HG02588 (cell line): Measurements from ENCODE around the gene CD46.

Experiments
- ATAC-seq: cut with Tn5 transposase; IDR thresholded peaks from one replicate; pipeline ENCODE4 v1.9.1; 2021; ENCODE audit warnings: mild to moderate bottlenecking, moderate library complexity; ENCODE audit not compliant: unreplicated experiment

Gene CD46

DNA sequence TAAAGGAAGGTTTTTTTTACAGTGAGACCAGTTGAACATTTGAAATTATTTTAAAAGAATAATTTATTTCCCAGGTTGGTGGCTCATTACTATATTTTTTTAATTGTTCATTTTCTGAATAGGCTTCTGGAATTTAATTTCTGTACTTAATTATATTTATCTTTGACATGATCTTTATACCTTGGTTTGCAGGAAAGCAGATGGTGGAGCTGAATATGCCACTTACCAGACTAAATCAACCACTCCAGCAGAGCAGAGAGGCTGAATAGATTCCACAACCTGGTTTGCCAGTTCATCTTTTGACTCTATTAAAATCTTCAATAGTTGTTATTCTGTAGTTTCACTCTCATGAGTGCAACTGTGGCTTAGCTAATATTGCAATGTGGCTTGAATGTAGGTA, 41.5 kb downstream of the CD46 start:
- no peak for ATAC-seq

DNA sequence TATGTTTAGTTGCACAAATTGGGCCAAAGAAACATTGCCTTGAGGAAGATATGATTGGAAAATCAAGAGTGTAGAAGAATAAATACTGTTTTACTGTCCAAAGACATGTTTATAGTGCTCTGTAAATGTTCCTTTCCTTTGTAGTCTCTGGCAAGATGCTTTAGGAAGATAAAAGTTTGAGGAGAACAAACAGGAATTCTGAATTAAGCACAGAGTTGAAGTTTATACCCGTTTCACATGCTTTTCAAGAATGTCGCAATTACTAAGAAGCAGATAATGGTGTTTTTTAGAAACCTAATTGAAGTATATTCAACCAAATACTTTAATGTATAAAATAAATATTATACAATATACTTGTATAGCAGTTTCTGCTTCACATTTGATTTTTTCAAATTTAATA, 43.0 kb downstream of the CD46 start:
- no peak for ATAC-seq

DNA sequence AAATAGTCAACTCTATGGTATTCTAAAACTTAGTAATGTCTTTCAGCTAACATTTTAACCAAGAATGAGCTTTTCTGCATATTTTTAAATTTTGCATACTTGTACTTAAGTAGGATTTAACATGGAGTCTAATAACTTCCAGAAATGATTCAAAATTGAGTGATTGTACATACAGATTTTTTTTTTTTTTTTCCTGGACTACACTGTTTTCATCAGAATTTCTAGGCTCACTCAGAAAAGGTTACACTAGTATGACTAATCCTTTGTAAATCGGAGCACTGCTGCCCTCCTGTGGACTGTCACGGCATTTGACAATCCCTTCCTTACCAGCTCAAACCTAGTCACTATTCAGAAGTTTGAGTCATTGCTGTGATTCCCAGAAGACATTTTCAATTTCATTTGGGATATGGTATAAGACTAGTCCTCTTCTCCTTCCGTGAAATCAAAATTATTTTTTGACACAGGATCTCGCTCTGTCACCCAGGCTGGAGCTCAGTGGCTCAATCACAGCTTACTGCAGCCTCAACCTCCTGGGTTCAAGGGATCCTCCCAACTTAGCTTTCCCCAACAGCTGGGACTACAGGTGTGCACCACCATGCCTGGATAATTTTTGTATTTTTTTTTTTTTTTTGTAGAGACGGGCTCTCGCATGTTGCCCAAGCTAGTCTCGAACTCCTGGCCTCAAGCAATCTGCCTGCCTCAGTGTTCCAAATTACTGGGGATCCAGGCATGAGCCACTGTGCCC, 45.5 kb downstream of the CD46 start:
- ATAC-seq = peak; percentile 75

- ATAC-seq = no peak
Observed at GRCh38 chr1:207798847-207799246, 47.0 kb downstream of the CD46 start.

DNA sequence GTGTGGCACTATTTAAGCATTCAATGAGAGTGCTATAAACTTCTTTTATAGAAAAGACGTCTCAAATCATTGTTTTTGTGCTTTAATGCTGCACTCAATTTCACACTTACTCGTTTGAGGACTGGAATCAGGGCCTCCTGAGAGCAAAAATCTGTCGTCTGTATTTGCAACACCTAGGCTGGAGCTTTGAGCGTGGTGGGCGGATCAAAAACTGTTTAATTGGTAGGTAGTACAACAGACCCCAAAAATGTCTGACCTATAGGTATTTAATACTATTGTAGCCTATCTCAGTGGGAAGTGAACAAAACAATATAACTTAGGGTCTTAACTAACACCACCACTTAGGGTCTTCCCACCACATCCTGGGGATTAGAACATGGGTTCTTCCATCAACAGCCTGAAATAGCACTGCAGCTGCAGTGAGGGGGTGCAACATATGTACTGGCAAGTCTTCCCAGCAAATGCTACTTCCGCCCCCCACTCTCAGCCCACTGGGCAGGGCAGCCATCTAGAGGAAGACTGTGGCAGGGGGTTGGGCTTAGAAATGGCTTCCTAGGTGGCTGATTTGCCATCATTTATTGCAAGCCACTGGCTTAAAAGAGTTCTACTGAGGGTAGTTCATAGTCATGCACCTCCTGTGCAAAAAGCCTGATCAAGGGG, 48.3 kb downstream of the CD46 start:
- ATAC-seq = no peak

GRCh38 chr1:207801819-207802218, 50.0 kb downstream of the CD46 start:
- no peak for ATAC-seq

- ATAC-seq = no peak
Observed at GRCh38 chr1:207803678-207804077, 51.8 kb downstream of the CD46 start.

DNA sequence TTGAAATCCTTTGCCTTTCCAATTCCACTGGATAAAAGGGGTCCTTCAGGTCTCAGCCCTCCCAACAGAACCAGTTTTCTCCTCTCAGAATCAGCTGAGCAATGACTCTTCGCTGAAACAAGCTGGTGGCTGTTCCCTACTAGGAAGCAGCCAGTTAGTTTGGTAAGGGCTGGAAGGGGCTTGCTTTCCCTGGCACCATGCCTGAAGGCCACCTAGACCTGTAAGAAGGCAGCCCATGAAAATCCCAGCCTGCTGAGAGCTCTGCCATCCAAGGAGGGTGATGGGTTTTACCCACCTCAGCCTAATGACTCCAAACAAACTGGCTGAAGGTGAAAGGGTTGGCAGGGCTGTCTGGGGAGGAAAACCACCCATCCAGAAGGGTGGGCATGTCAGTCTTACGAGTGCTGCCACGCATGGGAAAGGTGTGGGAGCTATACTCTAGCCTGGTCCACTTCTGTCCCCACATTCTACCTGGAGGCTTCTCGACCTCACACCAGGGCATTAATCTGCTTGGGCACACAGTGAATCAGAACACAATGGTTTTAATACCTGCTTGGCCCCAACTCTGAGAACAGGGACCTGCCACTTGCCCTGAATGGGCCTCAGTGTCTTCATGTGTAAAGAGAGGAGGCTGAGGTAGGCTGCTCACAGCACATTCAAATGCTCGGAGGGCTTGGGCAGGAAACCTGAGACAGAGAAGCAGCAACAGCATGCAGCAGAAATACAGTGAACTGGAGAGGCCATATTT, 53.0 kb downstream of the CD46 start:
- no peak for ATAC-seq

DNA sequence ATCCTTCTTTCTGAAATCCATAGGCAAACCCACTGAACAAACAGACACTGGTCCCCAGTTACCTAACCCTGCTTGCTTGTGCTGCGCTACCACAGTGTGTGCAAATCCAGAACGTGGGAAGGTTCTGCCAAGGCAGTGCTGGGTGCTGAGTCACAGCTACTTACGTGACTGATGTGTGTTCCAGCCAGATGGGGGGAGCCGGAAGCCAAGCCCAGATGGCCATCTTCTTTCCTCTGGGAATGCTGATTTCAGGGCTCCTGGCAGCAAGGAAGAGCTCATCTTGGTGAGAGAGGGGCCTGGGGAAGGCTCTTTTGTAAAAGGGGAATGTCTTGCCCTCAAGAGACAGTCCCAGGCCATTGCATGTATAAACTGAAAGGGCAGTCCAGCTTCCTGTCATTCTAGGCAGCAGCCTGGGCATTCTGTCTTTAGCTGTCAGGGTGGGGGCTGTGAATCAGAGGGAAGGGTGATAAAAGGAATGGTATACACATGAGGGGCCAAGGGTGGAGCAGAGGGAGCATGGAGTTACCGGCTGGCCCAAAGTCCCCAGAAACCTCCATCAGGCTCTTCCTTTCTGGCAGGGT, 54.1 kb downstream of the CD46 start:
- ATAC-seq = no peak

- ATAC-seq = no peak
Observed at GRCh38 chr1:207806531-207807325, 54.9 kb downstream of the CD46 start.

DNA sequence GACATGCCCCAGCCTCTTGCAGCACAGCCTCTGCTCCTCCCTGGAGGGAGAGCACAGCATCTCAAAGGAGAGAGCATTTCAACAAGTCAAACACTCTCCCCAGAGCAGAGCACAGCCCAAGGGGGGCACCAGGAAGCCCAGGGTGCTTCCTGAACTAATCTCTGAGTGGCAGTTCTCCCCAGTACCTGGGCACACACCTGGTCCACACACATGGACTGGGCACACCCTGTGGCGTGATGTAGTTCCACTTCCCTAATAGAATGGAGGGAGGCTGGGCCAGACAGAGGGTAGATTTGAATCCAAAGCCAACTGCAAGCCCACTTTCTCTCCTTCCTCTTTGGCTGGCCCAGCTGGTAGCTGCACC, 55.5 kb downstream of the CD46 start:
- ATAC-seq = no peak

DNA sequence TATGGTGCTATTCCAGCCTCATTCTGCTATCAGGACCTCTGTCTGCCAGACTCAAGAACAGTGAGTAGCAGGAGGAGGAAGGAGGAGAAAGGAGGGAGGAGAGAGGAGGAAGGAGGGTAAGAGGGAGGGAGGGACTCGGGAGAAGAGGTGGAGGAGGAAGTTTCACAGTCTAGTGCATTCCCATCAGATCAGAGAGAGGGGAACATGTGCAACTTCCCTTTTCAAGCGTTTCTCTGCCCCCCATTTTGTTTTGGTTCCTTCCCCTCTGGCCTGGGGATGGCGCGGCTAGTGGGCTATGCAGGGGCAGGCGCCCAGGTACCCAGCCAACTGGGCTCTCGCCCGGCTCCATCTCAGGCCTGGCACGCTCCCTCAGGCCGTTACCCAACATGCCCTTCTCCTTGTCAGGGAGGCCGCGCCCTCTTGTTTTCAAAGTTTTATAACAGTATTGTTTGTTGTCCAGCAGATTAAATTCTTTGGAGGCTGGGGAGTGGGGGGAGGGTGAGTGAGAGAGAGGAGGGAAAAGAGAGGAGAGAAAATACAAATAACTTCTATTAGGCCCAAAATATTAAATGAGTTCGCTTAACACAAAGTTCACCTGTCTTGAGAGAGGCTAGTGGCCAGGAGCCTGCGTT, 56.0 kb downstream of the CD46 start:
- no peak for ATAC-seq

- no peak for ATAC-seq
Observed at GRCh38 chr1:207808322-207808705, 56.5 kb downstream of the CD46 start.

DNA sequence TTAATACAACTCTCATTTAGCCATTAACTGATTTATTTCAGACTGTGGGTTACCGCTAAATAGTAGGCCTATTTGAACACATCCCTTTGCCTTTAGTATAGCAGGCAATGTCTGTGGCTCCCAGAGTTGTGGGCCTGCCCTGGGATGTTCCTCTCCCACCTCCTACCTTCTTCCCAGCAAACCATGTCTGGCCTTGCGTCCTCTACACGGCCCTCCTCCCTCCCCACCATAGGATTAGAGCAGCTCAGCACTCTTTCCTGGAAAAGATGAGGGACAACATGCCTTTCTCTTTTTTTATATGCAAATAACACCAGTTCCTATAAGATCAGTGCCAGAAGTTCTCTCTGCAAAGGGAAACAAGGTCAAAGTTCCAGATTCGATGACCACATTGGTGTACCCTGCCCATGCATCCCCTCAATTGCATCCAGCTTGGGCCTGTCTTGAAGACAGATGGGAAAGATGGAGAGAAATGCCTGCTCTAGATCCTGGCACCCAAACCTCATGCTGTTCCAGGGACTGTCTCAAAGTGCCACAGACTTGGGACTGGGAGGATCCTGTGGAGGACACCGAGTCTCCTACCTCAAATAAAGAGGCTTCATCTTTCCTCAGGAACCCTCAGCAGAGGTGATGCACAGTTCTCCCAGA, 57.2 kb downstream of the CD46 start:
- ATAC-seq = no peak

GRCh38 chr1:207810173-207810572, 58.3 kb downstream of the CD46 start:
- ATAC-seq = no peak

- no peak for ATAC-seq
Observed at GRCh38 chr1:207810606-207811295, 58.9 kb downstream of the CD46 start.

DNA sequence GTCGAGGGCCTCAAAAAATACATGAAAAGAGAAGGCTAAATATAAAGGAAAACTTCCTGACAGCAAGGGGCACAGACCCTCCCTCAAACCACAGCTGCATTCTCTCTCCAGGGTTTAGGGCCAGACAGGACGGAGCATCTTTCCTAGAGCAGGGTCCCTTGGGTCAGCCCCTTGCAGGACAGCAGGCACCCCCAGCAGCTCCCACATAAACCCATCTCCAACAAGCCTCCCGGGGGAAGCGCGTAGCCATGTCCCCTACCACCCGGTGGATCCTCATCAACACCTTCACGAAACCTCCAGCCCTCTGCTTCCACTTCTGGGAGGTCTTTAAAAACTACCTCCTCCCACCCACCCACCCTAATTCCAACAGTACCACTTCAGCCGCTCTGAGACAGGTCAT, 59.5 kb downstream of the CD46 start:
- ATAC-seq = no peak

GRCh38 chr1:207811920-207812720, 60.3 kb downstream of the CD46 start:
- no peak for ATAC-seq
